Ovary (tissue), 9 donors: ENCODE data around the gene IFITM2. TPM values are rescaled to one million over a fixed set of nuclear protein-coding genes. Genes with fewer than 3 reads are reported as not detected.
"Not testable (repeated sequence)": the region's sequence is repeated elsewhere in the genome, so short reads cannot be mapped to it uniquely, and the experiment has no call there.

Source experiments
- DNase-seq, 5 donors: peaks; one replicate each; pipeline ENCODE4 v3.0.0-alpha.2; 2019 to 2020
- H3K27ac ChIP-seq, 2 donors: fragments of 200-600 bp; one replicate each; pipeline versions ENCODE4 v1.5.1 to v1.8.0; 2019 to 2022
- H3K27me3 ChIP-seq: fragments of 200-600 bp; one replicate; pipeline ENCODE4 v1.8.0; 2022
- H3K36me3 ChIP-seq: fragments of 200-600 bp; sonication (generic); one replicate; pipeline ENCODE4 v1.5.1; 2019
- H3K4me1 ChIP-seq: one replicate; pipeline ENCODE4 v1.8.1; 2013; ENCODE audit warnings: mild to moderate bottlenecking, moderate library complexity; ENCODE audit not compliant: insufficient read depth
- H3K4me3 ChIP-seq: fragments of 200-600 bp; sonication (generic); one replicate; pipeline ENCODE4 v1.5.1; 2017
- H3K9me3 ChIP-seq, 2 donors: fragments of 200-600 bp in 1 of 2; sonication (generic) in 1 of 2; one replicate each; pipeline versions ENCODE4 v1.5.1 to v1.8.1; 2013 to 2019; ENCODE audit warnings: mild to moderate bottlenecking in 1 of 2, moderate library complexity in 1 of 2
- EP300 ChIP-seq: sonication (generic); formaldehyde crosslinking; IDR thresholded peaks from one replicate; pipeline ENCODE4 v1.6.1; 2017; ENCODE audit warnings: antibody characterized with exemption
- POLR2A ChIP-seq: fragments of 450-650 bp; IDR thresholded peaks from one replicate; pipeline ENCODE4 v1.6.1; 2017; ENCODE audit warnings: antibody characterized with exemption, mild to moderate bottlenecking, moderate library complexity
- WGBS, 3 donors: extraction: QIAGEN DNeasy Blood & Tissue Kit in 1 of 3; methylation state at CpG; one replicate each; pipeline versions ENCODE4 v1.1.5 to v1.1.7; 2013 to 2017; 5-methylcytosine and 5-hydroxymethylcytosine counted together
- intact Hi-C, 4 donors: fragments of 100-400 bp; cut with DNase I; formaldehyde crosslinking; loops; one replicate each; pipeline versions ENCODE4 v1.11.0 to v1.15.1; 2022 to 2023
- polyA plus RNA-seq, 2 donors: library from polyadenylated mRNA; stranded (reverse); fragments of 200-250 nt in 1 of 2; fragments of 350-450 nt in 1 of 2; fragmentation: Illumina TruSeq in 1 of 2; extraction: RNeasy Lipid Tissue Mini Kit (QIAGEN cat#74804) in 1 of 2; gene quantifications; one replicate each; pipeline ENCODE4 v1.2.3, GENCODE V29; 2013 to 2014
- total RNA-seq, 7 donors: library from RNA; depleted of rRNA in 2 of 7; stranded (reverse); fragments of >200 nt in 2 of 7; fragmentation: NEBNext Ultra II Directional in 3 of 7; extraction: Animal tissue kit (Norgen Biotek cat#: 25700) in 3 of 7; gene quantifications; one replicate each; pipeline versions ENCODE4 v1.1.0 to v1.2.4, GENCODE V29; 2016 to 2023
- TF ChIP-seq, protein P1 (sequence below), 3 donors: fragments of 450-650 bp in 2 of 3; fragments of 200-600 bp in 1 of 3; IDR thresholded peaks; one replicate each; pipeline versions ENCODE4 v1.5.1 to v1.8.0; 2016 to 2022; ENCODE audit warnings: antibody characterized with exemption in 3 of 3, mild to moderate bottlenecking in 1 of 3
- donor health status: DM: no; HTN: no; CAD: no; lungs with moderate emphysema.
- donor health status: DM: no; HTN: no; CAD: no.
- donor health status: Bipolar disorder and iron deficiency.
- donor health status: DM: yes; HTN: yes; CAD: no.
- donor health status: DM: no; HTN: no; CAD: no.
- donor health status: DM: yes; HTN: yes; CAD: no.

The IFITM2 gene
- total and polyA plus RNA-seq, 9 donors = 207 to 1,149 (median 546) TPM

GRCh38 chr11:319888-320273 lies 12.3 kb downstream of the IFITM2 start:
- peak; percentile 26 to 48 (median 41) for DNase-seq
- WGBS, 3 donors = 0% methylated on average over 4 to 8 of the region's 10 CpGs
- H3K9me3 ChIP-seq, H3K36me3 ChIP-seq, H3K27me3 ChIP-seq: not testable (repeated sequence)
- TF ChIP-seq POLR2A = peak; percentile 1
- peaks cover 13% of the 10 kb centered on the region for H3K4me1 ChIP-seq
- peak overlapping the region; percentile 88 for H3K4me3 ChIP-seq
- H3K27ac ChIP-seq = peak overlapping the region; percentile 90 to 91
- intact Hi-C loops = loop anchor here in 1 of 4 donors (5.0 kb wide), 1 partner anchor 37 kb away; no protein-coding TSS in a partner anchor

- no peaks in the 10 kb centered on the region for H3K36me3 ChIP-seq
- peak overlapping the region; percentile 83 to 94 for H3K27ac ChIP-seq
- H3K9me3 ChIP-seq = no peaks in the 10 kb centered on the region
- 32 to 43% (median 36%) methylated on average over 11 of the region's 11 CpGs for WGBS, 3 donors
- H3K4me3 ChIP-seq = peak overlapping the region; percentile 17
- intact Hi-C loops = loop anchor here in 1 of 4 donors (5.0 kb wide), 1 partner anchor 33 kb away; no protein-coding TSS in a partner anchor
- DNase-seq = peak in 3 of 5 donors; percentile 34 to 44 (median 38)
- TF ChIP-seq, protein P1, sequence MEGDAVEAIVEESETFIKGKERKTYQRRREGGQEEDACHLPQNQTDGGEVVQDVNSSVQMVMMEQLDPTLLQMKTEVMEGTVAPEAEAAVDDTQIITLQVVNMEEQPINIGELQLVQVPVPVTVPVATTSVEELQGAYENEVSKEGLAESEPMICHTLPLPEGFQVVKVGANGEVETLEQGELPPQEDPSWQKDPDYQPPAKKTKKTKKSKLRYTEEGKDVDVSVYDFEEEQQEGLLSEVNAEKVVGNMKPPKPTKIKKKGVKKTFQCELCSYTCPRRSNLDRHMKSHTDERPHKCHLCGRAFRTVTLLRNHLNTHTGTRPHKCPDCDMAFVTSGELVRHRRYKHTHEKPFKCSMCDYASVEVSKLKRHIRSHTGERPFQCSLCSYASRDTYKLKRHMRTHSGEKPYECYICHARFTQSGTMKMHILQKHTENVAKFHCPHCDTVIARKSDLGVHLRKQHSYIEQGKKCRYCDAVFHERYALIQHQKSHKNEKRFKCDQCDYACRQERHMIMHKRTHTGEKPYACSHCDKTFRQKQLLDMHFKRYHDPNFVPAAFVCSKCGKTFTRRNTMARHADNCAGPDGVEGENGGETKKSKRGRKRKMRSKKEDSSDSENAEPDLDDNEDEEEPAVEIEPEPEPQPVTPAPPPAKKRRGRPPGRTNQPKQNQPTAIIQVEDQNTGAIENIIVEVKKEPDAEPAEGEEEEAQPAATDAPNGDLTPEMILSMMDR (IDR thresholded peaks at IDR 0.05) = no peak
- TF ChIP-seq POLR2A (no peak), EP300 (no peak)
- no peaks in the 10 kb centered on the region for H3K27me3 ChIP-seq
- peaks cover 26% of the 10 kb centered on the region for H3K4me1 ChIP-seq
Observed at GRCh38 chr11:324156-324555, 16.5 kb downstream of the IFITM2 start.

GRCh38 chr11:324593-325517 lies 17.2 kb downstream of the IFITM2 start:
- 8 to 19% (median 10%) methylated on average over 29 to 31 of the region's 34 CpGs for WGBS, 3 donors
- DNase-seq = peak in 4 of 5 donors; percentile 79 to 86 (median 82)
- H3K4me1 ChIP-seq = peaks cover 26% of the 10 kb centered on the region
- H3K4me3 ChIP-seq = peak overlapping the region; percentile 17
- intact Hi-C loops = loop anchor here in 1 of 4 donors (5.0 kb wide), 1 partner anchor 32 kb away; no protein-coding TSS in a partner anchor
- not testable (repeated sequence) for H3K9me3 ChIP-seq, H3K27me3 ChIP-seq, H3K36me3 ChIP-seq
- H3K27ac ChIP-seq = peak overlapping the region; percentile 83 to 94

DNA sequence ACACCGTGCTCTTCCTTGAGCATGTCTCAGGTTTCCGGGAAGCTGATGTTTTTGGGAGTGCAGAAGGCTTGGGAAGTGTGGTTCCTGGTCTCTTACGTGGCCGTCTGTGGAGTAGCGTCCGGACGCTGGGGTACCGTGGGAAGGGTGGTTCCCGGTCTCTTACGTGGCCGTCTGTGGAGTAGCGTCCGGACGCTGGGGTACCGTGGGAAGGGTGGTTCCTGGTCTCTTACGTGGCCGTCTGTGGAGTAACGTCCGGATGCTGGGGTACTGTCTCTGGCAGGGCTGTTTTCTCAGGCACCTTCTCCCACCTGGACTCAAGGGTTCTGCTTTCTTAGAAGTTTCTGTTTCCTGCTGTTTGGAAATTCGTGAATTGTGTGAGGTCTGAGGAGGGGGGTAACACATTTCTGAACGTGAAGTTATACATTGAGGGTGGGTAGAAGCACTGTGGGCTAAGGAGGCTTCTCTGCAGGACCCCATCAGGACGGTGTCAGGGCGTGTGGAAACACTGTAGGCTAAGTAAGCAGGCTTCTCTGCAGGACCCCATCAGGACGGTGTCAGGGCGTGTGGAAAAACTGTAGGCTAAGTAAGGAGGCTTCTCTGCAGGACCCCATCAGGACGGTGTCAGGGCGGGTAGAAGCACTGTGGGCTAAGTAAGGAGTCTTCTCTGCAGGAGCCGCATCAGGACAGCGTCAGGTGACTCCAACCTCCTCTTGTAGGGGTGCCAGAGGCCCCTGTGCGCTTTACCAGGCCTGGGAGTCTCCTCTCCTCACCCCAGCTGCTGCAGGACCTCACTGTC lies 18.4 kb downstream of the IFITM2 start:
- intact Hi-C loops = no loop called here
- 78 to 84% (median 79%) methylated on average over 30 of the region's 30 CpGs for WGBS, 3 donors
- DNase-seq = peak in 3 of 5 donors; percentile 43 to 55 (median 51)
- H3K36me3 ChIP-seq = no peaks in the 10 kb centered on the region
- no peaks in the 10 kb centered on the region for H3K9me3 ChIP-seq
- peak overlapping the region; percentile 84 to 94 for H3K27ac ChIP-seq
- no peak for TF ChIP-seq EP300
- no peak for TF ChIP-seq POLR2A
- TF ChIP-seq, protein P1 (IDR thresholded peaks at IDR 0.05) = no peak
- H3K4me1 ChIP-seq = peaks cover 26% of the 10 kb centered on the region
- no peaks in the 10 kb centered on the region for H3K27me3 ChIP-seq
- no peak overlapping the region for H3K4me3 ChIP-seq

GRCh38 chr11:326592-326841 lies 18.9 kb downstream of the IFITM2 start:
- Histone ChIP-seq H3K4me1 (peaks cover 26% of the 10 kb centered on the region), H3K36me3 (no peaks in the 10 kb centered on the region), H3K27me3 (no peaks in the 10 kb centered on the region), H3K4me3 (no peak overlapping the region), H3K9me3 (no peaks in the 10 kb centered on the region), H3K27ac (peak overlapping the region; percentile 84 to 94)
- TF ChIP-seq POLR2A = no peak
- TF ChIP-seq EP300 = no peak
- TF ChIP-seq, protein P1 (IDR thresholded peaks at IDR 0.05) = no peak
- intact Hi-C loops = no loop called here
- 74 to 80% (median 77%) methylated on average over 4 to 6 of the region's 6 CpGs for WGBS, 3 donors
- no peak for DNase-seq
